B cell (primary cell): Measurements from ENCODE around the gene ZIC5. TPM values are rescaled to one million over a fixed set of nuclear protein-coding genes. Genes with fewer than 3 reads are reported as not detected.

ENCODE experiments used
- ATAC-seq: fragments of 200-7000 bp; cut with Tn5 transposase; one replicate; pipeline ENCODE4 v1.10.0; 2021; ENCODE audit warnings: low read depth, mild to moderate bottlenecking, moderate number of reproducible peaks, moderate library complexity
- CTCF ChIA-PET: fragments of 350-600 bp; sonication (Branson Sonifier 250); formaldehyde crosslinking; loops from one replicate; lab custom pipeline; 2021; ENCODE audit warnings: antibody characterized with exemption, inconsistent platforms; lab: Charles Lee
- POLR2A ChIA-PET: fragments of 350-600 bp; sonication (Branson Sonifier 250); formaldehyde crosslinking; loops from one replicate; lab custom pipeline; 2021; ENCODE audit warnings: antibody characterized with exemption; lab: Charles Lee
- DNase-seq: peaks from one replicate; pipeline ENCODE4 v3.0.0; 2013
- H2AFZ ChIP-seq: 2 replicates; pipeline ENCODE4 v1.6.1; 2012; ENCODE audit warnings: mild to moderate bottlenecking, low read depth, low read length; ENCODE audit not compliant: insufficient read depth, poor library complexity, severe bottlenecking
- H3K27ac ChIP-seq, 2 donors: 1 replicate in 1 of 2; 2 replicates in 1 of 2; pipeline ENCODE4 v1.5.1; 2012 to 2013; ENCODE audit warnings: low read length in 2 of 2, mild to moderate bottlenecking in 2 of 2, moderate library complexity in 1 of 2
- H3K27me3 ChIP-seq, 4 experiments: fragments of 200-600 bp in 1 of 4; sonication (generic) in 1 of 4; replicated peaks in 1 of 4; 1 replicate in 2 of 4; 2 replicates in 2 of 4; pipeline versions ENCODE4 v1.6.1 to v1.7.0; 2013 to 2016; ENCODE audit warnings: low read length in 3 of 4, mild to moderate bottlenecking in 2 of 4, mixed read lengths in 1 of 4, moderate library complexity in 1 of 4; ENCODE audit not compliant: insufficient read depth in 4 of 4, control insufficient read depth in 3 of 4; ENCODE audit errors: control extremely low read depth in 1 of 4
- H3K36me3 ChIP-seq, 2 experiments: replicated peaks in 1 of 2; 1 replicate in 1 of 2; 2 replicates in 1 of 2; pipeline versions ENCODE4 v1.6.1 to v1.7.1; 2013; ENCODE audit warnings: low read length in 1 of 2; ENCODE audit not compliant: insufficient read depth in 2 of 2, control insufficient read depth in 1 of 2; ENCODE audit errors: control extremely low read depth in 1 of 2, extremely low read depth in 1 of 2
- H3K4me1 ChIP-seq, 2 donors: fragments of 200-600 bp in 1 of 2; sonication (generic) in 1 of 2; 1 replicate in 1 of 2; 2 replicates in 1 of 2; pipeline versions ENCODE4 v1.5.1 to v1.6.1; 2013 to 2017; ENCODE audit warnings: low read length in 2 of 2; ENCODE audit not compliant: control insufficient read depth in 2 of 2, insufficient read depth in 2 of 2
- H3K4me2 ChIP-seq: replicated peaks from 2 replicates; pipeline ENCODE3; 2012; ENCODE audit warnings: mild to moderate bottlenecking, low read depth, low read length; ENCODE audit not compliant: poor library complexity, severe bottlenecking
- H3K4me3 ChIP-seq, 5 experiments: fragments of 200-600 bp in 1 of 5; sonication (generic) in 1 of 5; 1 replicate in 3 of 5; 2 replicates in 2 of 5; pipeline versions ENCODE4 v1.5.1 to v1.7.0; 2011 to 2016; ENCODE audit warnings: low read length in 4 of 5, mild to moderate bottlenecking in 4 of 5, low read depth in 2 of 5, control low read depth in 1 of 5, moderate library complexity in 1 of 5; ENCODE audit not compliant: insufficient read depth in 1 of 5; ENCODE audit errors: control extremely low read depth in 1 of 5, extremely low read depth in 1 of 5
- H3K79me2 ChIP-seq: fragments of 200-600 bp; sonication (generic); one replicate; pipeline ENCODE4 v1.6.0; 2016; ENCODE audit warnings: low read length; ENCODE audit not compliant: control insufficient read depth, insufficient read depth
- H3K9ac ChIP-seq: fragments of 200-600 bp; sonication (generic); 2 replicates; pipeline ENCODE4 v1.6.1; 2017; ENCODE audit warnings: mild to moderate bottlenecking, low read length, moderate library complexity
- H3K9me3 ChIP-seq, 3 donors: one replicate each; pipeline versions ENCODE4 v1.6.1 to v1.7.1; 2013; ENCODE audit warnings: low read length in 2 of 3; ENCODE audit not compliant: control insufficient read depth in 2 of 3, insufficient read depth in 1 of 3; ENCODE audit errors: control extremely low read depth in 1 of 3
- H4K20me1 ChIP-seq: 2 replicates; pipeline ENCODE4 v1.6.0; 2012; ENCODE audit warnings: mild to moderate bottlenecking, low read length; ENCODE audit not compliant: insufficient read depth, control insufficient read depth, poor library complexity, severe bottlenecking
- H3K27ac Mint-ChIP-seq: one replicate; pipeline ENCODE4 v1.8.0; 2021; ENCODE audit warnings: mixed read lengths
- H3K27me3 Mint-ChIP-seq: one replicate; pipeline ENCODE4 v1.8.0; 2021; ENCODE audit warnings: mixed read lengths
- H3K4me1 Mint-ChIP-seq: one replicate; pipeline ENCODE4 v1.8.0; 2021; ENCODE audit warnings: mixed read lengths
- H3K4me3 Mint-ChIP-seq: one replicate; pipeline ENCODE4 v1.8.0; 2021; ENCODE audit warnings: mixed read lengths
- H3K9me3 Mint-ChIP-seq: one replicate; pipeline ENCODE4 v1.8.0; 2022; ENCODE audit warnings: mixed read lengths; ENCODE audit not compliant: insufficient read depth
- CTCF ChIP-seq: fragments of 200-600 bp; IDR thresholded peaks from one replicate; pipeline ENCODE4 v1.8.0; 2022; ENCODE audit warnings: antibody characterized with exemption, mild to moderate bottlenecking
- EZH2 ChIP-seq: IDR thresholded peaks from 2 replicates; pipeline ENCODE4 v1.6.1; 2012; ENCODE audit warnings: borderline replicate concordance, low read depth, mild to moderate bottlenecking, moderate library complexity, low read length; ENCODE audit not compliant: insufficient read depth, poor library complexity, severe bottlenecking
- WGBS: methylation state at CpG from one replicate; pipeline ENCODE4 v1.1.5; 2013; ENCODE audit warnings: missing lambda C conversion rate; ENCODE audit not compliant: insufficient coverage; 5-methylcytosine and 5-hydroxymethylcytosine counted together
- intact Hi-C: fragments of 100-400 bp; cut with micrococcal nuclease; formaldehyde crosslinking; loops from one replicate; pipeline ENCODE4 v1.10.0; 2022
- polyA plus RNA-seq: library from polyadenylated mRNA; depleted of rRNA; stranded (reverse); fragments of >200 nt; gene quantifications from 2 replicates; pipeline ENCODE4 v1.2.3, GENCODE V29; 2012
- total RNA-seq, 2 donors: library from RNA; stranded (reverse); fragments of 120-200 nt in 1 of 2; gene quantifications; 1 replicate in 1 of 2; 2 replicates in 1 of 2; pipeline versions ENCODE4 v1.2.3 to v1.2.4, GENCODE V29; 2013 to 2022

The ZIC5 gene
- total and polyA plus RNA-seq, 2 donors (not counting 1 experiment from before 2014, with no cell fraction given), result not detected

GRCh38 chr13:99948907-99949678, 22.5 kb downstream of the ZIC5 start:
- no peaks in the 10 kb centered on the region for H4K20me1 ChIP-seq
- no peaks in the 10 kb centered on the region for H3K4me1 ChIP-seq
- no peaks in the 10 kb centered on the region for H3K79me2 ChIP-seq
- Mint-ChIP-seq H3K9me3 (no peaks in the 10 kb centered on the region), H3K27ac (no peak overlapping the region), H3K27me3 (peaks cover 72% of the 10 kb centered on the region), H3K4me3 (no peak overlapping the region), H3K4me1 (no peaks in the 10 kb centered on the region)
- intact Hi-C loops, result no loop called here
- DNase-seq, result no peak
- 84% methylated on average over 6 of the region's 10 CpGs for WGBS
- TF ChIP-seq CTCF (no peak), EZH2 (no peak)
- ChIA-PET POLR2A (no interaction called here), CTCF (no interaction called here)
- no peaks in the 10 kb centered on the region for H3K36me3 ChIP-seq
- H3K27ac ChIP-seq, result no peak overlapping the region
- peaks cover 0 to 3% (median 0%) of the 10 kb centered on the region in 3 donors for H3K9me3 ChIP-seq
- H3K4me3 ChIP-seq, result no peak overlapping the region
- ATAC-seq, result no peak
- no peak overlapping the region for H3K9ac ChIP-seq
- no peak overlapping the region for H2AFZ ChIP-seq
- H3K4me2 ChIP-seq, result no peak overlapping the region
- H3K27me3 ChIP-seq, result peaks cover 0 to 31% (median 3%) of the 10 kb centered on the region in 4 experiments

GRCh38 chr13:99948411-99948810, 23.2 kb downstream of the ZIC5 start:
- TF ChIP-seq EZH2 (no peak), CTCF (no peak)
- no peak overlapping the region for H2AFZ ChIP-seq
- H3K27me3 Mint-ChIP-seq, result peaks cover 70% of the 10 kb centered on the region
- intact Hi-C loops, result no loop called here
- H3K4me3 ChIP-seq, result no peak overlapping the region
- H3K4me1 ChIP-seq, result no peaks in the 10 kb centered on the region
- 86% methylated on average over 4 of the region's 4 CpGs for WGBS
- no peaks in the 10 kb centered on the region for H3K4me1 Mint-ChIP-seq
- no peaks in the 10 kb centered on the region for H3K9me3 Mint-ChIP-seq
- POLR2A ChIA-PET, result no interaction called here
- H3K79me2 ChIP-seq, result no peaks in the 10 kb centered on the region
- no peak overlapping the region for H3K27ac ChIP-seq
- ATAC-seq, result no peak
- no peak overlapping the region for H3K4me3 Mint-ChIP-seq
- DNase-seq, result no peak
- peaks cover 0 to 3% (median 0%) of the 10 kb centered on the region in 3 donors for H3K9me3 ChIP-seq
- no peak overlapping the region for H3K27ac Mint-ChIP-seq
- no peaks in the 10 kb centered on the region for H3K36me3 ChIP-seq
- no peak overlapping the region for H3K4me2 ChIP-seq
- H3K27me3 ChIP-seq, result peaks cover 0 to 31% (median 5%) of the 10 kb centered on the region in 4 experiments
- H4K20me1 ChIP-seq, result no peaks in the 10 kb centered on the region
- H3K9ac ChIP-seq, result no peak overlapping the region
- CTCF ChIA-PET, result no interaction called here
